ENCODE results near the gene RFX6.

Gene RFX6

DNA sequence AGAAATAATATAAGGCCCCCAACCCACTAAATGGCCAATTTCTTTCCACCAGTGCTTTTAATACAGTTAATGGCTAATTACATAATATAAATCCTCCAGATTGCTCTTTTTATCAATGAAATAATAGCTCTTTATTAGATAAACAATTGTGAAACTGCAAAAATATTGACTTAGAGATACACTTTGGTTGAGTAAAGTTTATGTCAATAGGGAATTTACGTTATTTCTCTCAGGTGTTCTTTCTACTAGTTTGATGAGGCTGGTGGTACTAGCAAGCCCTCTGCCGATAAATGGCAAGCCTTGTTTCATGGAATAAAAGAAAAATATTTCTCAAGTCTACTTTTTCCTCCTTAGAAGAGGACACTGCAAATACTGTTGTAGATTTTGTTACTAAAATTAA, 18.9 kb downstream of the RFX6 start:
- DNase-seq (ENCODE audit: low read depth, low spot score) = no peak

DNA sequence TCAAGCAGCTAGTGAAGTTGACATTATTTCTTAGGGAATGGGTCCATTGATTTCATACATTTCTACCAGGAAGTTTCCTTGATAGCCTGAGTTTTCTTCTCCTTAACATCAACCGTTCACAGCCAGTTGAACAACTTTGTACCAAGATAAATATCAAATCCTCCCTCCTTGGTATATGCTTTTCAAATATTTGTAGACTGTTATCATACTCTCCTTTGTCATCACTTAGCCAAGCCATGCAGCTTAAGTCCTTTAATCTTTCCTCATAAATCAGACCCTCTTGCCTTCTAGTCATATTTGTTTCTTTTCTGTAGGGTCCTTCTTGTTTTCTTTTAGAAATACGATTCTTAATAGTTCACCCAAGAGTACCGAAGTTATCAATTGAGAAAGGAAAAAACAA, 25.6 kb downstream of the RFX6 start:
- no peak for DNase-seq (ENCODE audit: low read depth, low spot score)

DNA sequence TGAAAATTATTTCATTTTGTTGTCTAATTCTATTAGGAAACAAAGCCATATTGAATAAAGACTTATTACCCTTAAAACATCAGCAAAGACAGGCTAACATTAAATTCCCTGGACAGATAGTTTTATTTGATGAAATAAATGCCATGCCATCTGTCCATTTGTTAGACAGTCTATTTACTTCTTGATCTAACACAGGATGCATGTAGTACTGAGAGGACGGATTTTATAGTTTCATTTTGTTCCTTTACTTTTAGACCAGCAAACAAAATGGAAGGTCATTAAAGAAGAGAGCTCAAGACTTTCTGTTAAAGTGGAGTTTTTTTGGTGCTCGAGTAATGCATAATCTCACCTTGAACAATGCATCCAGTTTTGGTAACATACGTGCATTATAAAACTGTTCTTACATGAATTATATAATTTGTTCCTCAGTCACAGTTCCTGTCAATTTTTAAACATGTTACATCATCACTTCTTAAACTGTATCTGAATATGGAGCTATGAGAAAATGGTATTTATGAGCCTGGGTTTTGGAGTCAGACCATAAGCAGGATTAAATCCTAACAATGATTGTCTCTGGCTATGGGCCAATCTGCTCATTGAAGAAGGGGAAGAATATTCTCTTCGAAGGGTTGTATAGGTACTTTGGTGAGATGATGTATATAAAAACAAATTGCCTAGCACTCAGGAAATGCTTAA, 46.0 kb downstream of the RFX6 start:
- DNase-seq (ENCODE audit: low read depth, low spot score) = no peak

DNA sequence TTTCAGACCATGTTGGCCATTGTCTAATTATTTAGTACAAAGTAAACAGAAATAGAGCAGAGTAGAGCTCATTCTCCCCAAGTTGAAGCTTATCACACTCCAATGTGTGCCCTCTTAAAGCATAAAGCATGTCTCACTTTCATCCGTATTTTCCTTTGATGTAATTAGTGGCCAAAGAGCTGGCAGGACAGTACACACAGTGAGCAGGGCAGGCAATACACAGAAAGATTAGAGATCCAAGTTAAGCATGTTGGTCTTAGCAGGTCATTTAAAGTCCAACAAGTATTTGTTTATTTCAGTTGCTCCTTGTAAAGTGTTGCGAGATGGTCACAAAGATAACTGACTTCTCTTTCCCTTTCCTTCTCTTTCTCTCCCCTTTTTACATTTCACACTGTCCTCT, 47.2 kb downstream of the RFX6 start:
- no peak for DNase-seq (ENCODE audit: low read depth, low spot score)

DNA sequence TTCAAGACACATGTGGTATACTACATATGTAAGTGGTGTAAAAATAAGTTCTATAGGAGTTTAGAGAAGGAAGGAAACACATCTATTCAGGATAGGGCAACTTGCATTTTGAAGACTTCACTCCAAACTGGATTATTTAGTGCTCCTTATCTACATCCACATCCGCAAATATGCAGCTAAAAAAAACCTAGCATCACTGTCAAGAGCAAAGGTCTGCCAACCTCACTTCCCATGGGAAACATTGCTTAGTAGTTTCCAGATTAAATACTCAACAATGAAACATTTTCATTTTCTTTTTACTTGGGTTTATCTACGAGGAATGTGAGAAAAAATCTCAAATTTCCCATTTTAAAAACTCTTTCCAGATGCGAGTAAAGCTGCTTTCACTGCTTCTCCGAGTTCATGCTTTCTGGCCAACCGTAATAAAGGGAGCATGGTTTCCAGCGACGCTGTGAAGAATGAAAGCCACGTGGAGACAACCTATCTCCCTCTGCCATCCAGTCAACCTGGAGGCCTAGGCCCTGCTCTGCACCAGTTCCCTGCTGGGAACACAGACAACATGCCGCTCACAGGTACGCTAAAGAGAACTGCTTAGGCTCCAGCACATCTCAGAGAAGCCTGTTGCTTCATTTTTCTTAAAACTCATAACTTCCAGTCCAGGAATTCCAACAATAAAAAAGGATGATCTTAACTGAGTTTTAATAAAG, 48.2 kb downstream of the RFX6 start:
- no peak for DNase-seq (ENCODE audit: low read depth, low spot score)

DNA sequence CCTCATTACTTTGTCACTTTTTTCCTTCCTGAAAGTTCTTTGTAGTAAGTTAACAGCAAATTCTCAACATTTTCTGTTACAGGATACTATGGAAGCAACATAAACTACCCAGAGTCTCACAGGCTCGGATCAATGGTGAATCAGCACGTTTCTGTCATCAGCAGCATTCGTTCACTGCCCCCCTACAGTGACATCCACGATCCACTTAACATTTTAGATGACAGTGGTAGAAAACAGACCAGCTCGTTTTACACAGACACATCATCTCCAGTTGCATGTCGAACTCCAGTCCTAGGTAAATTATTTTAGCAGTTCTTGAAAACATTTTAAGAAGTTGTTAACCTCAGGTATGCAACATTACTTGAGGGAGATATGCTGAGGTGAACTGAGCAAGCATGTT, 51.6 kb downstream of the RFX6 start:
- DNase-seq (ENCODE audit: low read depth, low spot score) = no peak

DNA sequence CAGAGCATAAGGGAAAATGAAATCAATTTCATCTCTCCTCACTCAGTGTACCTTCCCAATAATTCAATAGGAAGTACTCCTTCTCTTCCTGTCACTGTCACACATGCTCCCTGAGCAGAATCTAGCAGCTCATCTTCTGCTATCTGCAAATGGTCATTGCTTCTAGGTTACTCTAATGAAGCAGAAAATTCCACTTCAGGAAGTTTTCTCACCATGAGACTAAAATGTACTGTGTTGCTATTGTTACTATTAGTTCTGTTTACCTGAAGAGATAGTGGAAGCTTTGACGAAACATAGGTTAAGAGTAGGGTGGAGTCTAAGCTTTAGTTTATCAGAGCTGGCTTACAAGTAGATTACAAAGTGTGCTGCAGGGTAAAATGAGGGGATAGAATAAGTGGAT, 52.8 kb downstream of the RFX6 start:
- DNase-seq (ENCODE audit: low read depth, low spot score) = no peak

DNA sequence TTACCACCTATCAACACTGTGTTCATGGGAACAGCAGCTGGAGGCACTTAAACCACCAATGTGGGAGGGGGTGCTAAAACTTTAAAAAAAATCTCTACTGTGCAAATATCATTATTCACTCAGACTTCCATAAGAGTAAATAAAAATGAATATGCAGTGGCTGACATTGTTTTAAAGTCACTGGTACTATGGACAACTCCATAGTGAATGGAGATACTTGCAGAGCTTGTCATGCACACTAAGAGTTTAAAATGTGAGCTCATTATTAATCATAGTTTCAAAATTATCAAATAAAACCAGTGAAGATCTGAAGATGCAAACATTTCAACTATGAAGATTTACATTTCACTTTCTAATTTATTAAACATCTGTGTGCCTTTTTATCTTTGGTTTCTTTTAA, 54.4 kb downstream of the RFX6 start:
- no peak for DNase-seq (ENCODE audit: low read depth, low spot score)

DNA sequence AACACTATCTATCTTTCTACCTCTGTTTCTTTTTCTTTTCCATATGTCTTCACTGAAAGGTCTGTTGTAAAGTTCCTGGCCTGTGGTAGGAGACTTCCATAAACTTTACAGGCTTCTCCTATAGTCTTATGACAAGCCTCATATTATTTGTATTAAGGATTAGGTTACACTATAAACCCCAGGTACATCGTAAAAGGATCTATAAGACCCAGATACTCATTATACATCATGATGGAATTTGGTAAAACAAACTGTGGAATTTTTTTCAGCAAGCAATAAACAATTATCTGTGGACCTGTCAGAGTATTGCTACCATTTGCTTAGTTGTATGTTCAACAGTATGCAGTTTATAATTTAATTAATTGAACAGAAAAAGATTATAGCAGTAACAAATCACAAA, 55.5 kb downstream of the RFX6 start:
- DNase-seq (ENCODE audit: low read depth, low spot score) = no peak

DNA sequence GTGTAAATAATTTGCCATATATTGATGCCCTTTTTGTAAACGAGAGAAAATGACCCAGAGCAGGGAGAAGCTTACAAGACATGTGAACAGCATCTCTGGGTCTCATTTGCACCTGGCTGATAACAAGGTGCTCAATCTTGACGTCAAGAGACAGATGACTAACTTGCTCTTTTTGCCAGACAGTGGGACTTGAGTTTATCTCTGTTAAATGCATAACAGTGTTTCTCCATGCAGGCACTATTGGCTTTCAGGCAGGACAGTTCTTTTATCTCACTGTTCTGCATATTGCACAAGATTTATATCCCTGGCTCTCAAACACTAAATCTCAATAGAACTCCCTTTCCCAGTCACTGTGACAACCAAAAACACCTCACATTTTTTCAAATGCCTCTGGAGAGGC, 56.4 kb downstream of the RFX6 start:
- no peak for DNase-seq (ENCODE audit: low read depth, low spot score)

DNA sequence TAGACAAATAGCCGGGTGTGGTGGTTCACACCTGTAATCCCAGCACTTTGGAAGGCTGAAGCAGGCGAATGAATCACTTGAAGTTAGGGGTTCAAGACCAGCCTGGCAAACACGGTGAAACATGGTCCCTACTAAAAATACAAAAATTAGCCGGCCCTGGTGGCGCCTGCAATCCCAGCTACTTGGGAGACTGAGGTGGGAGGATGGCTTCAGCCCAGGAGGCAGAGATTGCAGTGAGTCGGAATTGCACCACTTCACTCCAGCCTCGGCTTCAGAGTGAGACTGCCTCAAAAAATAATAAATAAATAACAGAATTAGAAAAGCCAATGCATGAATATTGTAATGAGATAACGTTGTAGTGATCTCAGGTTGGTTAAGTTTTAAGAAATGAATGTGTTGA, 61.3 kb downstream of the RFX6 start:
- no peak for DNase-seq (ENCODE audit: low read depth, low spot score)

DNA sequence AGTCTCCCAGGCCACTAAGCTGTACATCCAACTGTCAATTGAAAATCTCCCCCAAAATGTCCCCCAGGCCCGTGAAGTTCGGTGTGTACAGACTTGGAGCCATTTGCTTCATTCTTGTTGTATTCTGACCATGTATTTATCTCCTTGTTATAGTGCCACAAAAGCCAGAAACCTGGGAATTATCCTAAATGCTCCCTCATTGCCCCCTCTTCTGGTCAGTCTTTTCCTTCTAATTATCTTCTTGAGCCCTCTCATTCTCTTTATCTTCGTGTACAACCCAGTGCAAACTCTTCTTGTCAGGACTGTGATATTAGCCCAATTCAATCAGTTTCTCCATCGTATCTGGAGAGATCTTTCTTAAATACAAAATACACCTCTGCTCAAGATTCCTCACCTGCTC, 64.7 kb downstream of the RFX6 start:
- no peak for DNase-seq (ENCODE audit: low read depth, low spot score)

DNA sequence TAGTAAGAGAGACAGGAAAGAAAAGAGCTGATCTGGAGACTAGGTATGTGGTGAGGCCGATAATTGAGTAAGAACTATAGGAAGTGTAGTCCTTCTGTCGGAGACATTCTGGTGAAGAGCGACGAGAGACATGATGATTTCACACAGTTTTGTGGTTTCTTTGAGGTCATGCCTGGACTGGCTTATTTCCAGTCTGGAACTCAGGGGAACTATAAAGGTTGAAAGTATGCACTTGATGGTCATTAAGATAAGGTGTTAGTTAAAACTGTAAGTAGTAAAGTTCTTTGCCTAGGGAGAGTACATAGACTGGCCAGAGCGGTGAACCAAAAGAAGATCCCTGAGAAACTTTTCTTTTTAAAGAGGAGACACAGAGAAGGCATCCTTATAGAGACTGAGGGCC, 68.8 kb downstream of the RFX6 start:
- no peak for DNase-seq (ENCODE audit: low read depth, low spot score)

DNA sequence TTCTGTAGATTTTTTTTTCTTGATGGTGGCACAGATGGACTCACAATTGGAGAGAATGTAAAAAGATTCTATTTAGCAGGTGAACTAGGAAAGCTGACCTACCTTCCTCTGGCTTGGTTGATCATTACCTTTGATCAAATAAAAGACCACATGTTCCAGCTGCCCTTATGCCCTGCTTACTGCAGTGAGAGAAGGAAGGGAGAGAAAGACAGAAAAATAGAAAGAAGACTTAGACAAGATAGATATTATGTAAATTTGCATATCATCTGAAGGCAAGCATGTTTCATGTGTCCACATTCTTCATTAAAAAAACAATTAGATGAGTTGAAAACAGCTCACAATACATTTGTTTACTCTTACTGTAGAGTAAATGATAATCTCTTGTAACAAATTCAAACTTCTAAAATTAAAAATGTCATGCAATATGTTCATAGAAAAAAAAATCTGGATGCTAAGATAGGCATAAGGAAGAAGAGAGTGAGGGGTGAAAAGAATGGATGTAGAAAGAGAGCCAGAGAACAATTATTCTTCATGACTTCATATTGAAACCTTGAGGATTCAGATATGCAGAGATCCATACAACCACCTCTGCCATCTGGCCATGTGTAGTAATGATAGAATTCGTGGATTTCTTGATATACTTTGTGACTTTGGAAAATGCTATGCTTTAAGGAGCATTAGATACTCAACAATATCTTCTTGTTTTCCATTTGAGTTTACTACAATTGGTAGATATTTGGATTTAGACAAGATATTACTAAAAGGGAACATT, 71.7 kb downstream of the RFX6 start:
- no peak for DNase-seq (ENCODE audit: low read depth, low spot score)

DNA sequence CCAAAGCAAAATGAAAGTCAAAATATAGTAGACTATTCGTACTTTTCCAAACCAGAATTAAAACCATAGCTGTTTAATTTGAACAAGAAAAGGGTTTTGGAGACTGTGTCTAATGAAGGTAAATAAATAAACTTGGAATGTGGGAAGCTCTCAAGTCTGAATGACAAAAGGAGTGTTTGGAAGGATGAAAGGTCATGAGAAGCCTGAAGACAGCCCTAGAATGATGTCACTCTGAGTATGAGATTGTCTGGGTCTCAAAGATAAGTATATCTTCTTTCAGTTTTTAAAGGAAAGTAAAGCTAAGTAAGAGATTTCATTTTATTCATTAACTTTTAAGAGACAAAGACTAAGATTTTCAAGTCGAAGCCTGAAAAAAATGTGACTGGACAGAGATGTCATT, 72.9 kb downstream of the RFX6 start:
- DNase-seq (ENCODE audit: low read depth, low spot score) = no peak

DNA sequence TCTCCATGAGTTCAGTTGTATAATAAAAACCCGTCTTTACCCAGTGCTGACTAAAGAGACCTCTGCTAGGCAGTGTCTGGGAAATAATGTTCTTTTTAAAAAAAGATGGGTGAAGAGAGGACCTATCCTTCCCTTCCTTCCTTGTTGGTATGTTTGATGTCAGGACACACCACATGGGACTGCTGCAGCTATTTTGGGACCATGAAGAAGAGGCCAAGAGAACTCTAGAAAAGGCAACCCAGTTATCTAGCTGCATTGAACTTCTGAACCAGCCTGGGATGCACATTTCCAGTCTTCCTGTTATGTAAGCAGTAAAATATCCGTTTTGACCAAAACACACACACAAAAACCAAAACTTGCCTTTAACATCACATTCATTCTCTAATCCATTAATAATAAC, 77.3 kb downstream of the RFX6 start:
- no peak for DNase-seq (ENCODE audit: low read depth, low spot score)

DNA sequence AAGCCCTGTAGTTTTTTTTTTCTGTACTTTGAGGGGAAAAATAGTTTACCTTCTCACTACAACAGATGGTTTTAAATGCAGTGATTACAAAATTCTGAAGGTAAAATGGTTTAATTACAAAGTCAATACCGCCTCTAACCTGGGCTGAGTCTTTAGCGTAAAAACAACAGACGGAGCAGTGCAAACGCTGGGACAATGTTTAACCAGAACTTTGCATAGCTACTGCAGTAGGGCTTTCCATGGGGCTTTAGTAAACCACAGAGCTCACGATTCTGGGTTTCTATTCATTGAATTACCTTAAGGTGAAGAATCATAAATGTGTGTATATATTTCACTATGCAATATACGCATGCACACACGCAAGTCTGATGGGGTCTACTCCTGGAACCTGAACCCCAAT, 77.9 kb downstream of the RFX6 start:
- no peak for DNase-seq (ENCODE audit: low read depth, low spot score)

DNA sequence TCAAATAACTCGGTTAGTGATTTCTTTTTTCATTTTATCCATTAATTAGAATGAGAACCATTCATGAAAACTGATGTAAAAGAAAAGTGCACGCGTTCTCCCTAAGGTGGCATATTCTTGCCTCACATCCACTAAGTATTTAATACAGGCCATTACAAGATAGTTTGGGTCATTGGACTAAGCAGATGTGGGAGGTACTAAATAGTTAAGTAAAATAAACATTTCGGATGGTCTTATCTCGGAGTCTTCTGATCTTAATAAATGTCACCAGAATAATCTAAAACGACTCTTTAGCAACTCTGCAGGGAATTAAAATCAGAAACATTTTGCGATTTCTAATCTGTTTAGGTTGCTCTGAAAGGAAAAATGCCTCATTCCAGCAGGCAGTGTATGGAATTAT, 78.7 kb downstream of the RFX6 start:
- DNase-seq (ENCODE audit: low read depth, low spot score) = no peak

DNA sequence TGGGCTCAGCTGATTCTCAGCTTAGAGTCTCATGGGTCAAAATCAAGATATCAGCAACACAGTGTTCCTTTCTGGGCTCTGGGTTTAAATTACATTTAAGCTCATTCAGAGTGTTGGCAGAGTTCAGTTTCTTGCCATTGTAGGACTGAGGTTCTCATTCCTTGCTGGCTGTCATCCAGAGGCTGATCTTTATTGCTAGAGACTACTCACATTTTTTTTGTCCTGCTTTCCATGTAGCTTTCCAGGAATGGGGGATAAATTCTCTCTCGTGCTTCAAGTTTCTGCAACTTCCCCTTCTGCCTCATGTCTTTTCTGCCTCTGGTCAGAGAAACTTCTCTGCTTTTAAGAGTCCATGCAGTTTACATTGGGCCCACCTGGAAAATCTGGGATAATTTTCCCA, 86.9 kb downstream of the RFX6 start:
- no peak for DNase-seq (ENCODE audit: low read depth, low spot score)

DNA sequence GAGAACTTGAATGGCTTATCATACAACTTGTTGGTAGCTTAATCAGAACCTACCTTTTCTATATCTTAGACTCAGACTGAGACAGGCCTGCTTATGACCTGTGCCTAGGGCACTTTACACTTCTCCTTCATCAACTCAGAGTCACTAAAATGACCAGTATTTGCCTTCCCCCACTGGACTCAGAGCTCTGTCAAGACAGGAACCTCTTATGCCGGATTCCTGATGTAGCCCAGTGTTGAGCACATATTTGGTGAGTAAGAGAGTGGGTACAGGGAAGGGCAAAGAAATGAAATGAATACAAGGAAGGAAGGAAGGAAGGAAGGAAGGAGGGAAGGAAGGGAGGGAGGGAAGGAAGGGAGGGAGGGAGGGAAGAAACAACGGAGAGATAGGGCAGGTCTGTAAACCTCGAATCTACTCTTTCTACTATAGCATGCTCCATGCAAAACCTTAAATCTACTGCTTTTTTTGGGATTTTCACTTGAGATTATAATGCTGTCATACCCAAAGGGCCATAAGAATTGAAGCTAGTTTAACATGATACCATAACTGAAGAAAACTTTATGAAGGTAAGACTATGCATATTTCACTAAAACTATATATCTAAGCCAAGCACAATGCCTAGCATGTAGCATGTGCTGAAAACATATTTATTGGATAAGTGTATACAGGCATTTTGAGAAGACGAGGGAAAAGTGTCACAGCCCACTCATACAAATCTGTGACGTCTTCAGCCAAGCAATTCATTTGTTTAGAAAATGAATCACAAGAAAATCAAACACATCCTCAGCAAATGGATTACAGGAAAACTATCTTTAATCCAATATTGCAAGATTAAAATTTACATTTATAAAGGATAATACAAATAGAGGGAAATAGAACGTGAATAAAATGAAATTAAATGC, 89.9 kb downstream of the RFX6 start:
- DNase-seq (ENCODE audit: low read depth, low spot score) = no peak

DNA sequence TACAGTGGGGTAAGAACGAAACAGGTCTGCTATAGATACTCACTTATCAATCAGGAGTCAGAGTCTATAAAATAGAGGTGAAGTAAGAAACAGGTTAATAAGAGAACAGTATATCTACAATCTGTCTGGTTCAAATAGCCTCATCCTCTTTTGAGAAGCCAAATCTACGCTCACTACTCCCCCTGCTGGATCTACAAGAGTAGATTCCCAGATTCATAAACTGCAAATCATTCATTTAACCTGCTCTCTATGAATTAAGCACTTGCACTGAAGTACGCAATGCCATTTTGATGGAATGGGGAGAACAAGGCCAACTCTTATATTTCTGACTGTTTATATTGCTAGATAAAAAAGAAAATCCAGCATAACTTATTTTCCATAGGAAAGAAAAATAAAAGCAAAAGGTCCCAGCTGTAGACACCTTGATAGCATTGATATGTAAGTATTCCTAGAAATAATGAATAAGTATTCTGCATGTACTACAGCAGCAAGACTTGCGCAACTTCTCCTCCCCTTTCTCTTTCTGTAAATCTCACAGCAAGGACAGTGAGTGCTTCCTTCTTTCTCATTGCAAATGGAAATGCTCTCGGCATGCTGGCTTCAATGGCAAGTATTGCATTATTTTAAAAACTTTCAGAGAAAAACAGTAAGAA, 92.3 kb downstream of the RFX6 start:
- no peak for DNase-seq (ENCODE audit: low read depth, low spot score)

All from activated naive CD8-positive, alpha-beta T cell treated with anti-CD3 and anti-CD28 coated beads, Interleukin-2, amount 50 U/mL, for 16 hours (primary cell).